ENCODE results near the gene COPS7A. TPM values are rescaled to one million over a fixed set of nuclear protein-coding genes. Genes with fewer than 3 reads are reported as not detected.
"Not testable (repeated sequence)": the region's sequence is repeated elsewhere in the genome, so short reads cannot be mapped to it uniquely, and the experiment has no call there.

The COPS7A gene
- total RNA-seq, 1 donor = 86.0 TPM

- H3K4me3 ChIP-seq (ENCODE audit: low read depth, low read length) = no peak overlapping the region
- no peak for TF ChIP-seq CTCF (IDR thresholded peaks at IDR 0.05; ENCODE audit: insufficient read depth, low read length)
- DNase-seq (ENCODE audit: low read depth) = no peak
Observed at GRCh38 chr12:6703631-6704030, 20.2 kb upstream of the COPS7A start.

GRCh38 chr12:6708351-6708750, 15.5 kb upstream of the COPS7A start:
- not testable (repeated sequence) for DNase-seq (ENCODE audit: low read depth); H3K4me3 ChIP-seq (ENCODE audit: low read depth, low read length)

- no peak for DNase-seq (ENCODE audit: low read depth)
- no peak overlapping the region for H3K4me3 ChIP-seq (ENCODE audit: low read depth, low read length)
- TF ChIP-seq CTCF (IDR thresholded peaks at IDR 0.05; ENCODE audit: insufficient read depth, low read length) = no peak
Observed at GRCh38 chr12:6708960-6709394, 14.9 kb upstream of the COPS7A start.

- not testable (repeated sequence) for H3K4me3 ChIP-seq (ENCODE audit: low read depth, low read length); DNase-seq (ENCODE audit: low read depth)
Observed at GRCh38 chr12:6716031-6716873, 7.6 kb upstream of the COPS7A start.

- no peak for DNase-seq (ENCODE audit: low read depth)
- no peak overlapping the region for H3K4me3 ChIP-seq (ENCODE audit: low read depth, low read length)
- no peak for TF ChIP-seq CTCF (IDR thresholded peaks at IDR 0.05; ENCODE audit: insufficient read depth, low read length)
Observed at GRCh38 chr12:6716874-6717437, 6.9 kb upstream of the COPS7A start.

GRCh38 chr12:6722863-6723262, 983 bp upstream of the COPS7A start:
- no peak for TF ChIP-seq CTCF (IDR thresholded peaks at IDR 0.05; ENCODE audit: insufficient read depth, low read length)
- no peak overlapping the region for H3K4me3 ChIP-seq (ENCODE audit: low read depth, low read length)
- no peak for DNase-seq (ENCODE audit: low read depth)

GRCh38 chr12:6724409-6724797, 557 bp downstream of the COPS7A start:
- TF ChIP-seq CTCF (IDR thresholded peaks at IDR 0.05; ENCODE audit: insufficient read depth, low read length) = no peak
- peak overlapping the region; percentile 73 for H3K4me3 ChIP-seq (ENCODE audit: low read depth, low read length)
- no peak for DNase-seq (ENCODE audit: low read depth)

GRCh38 chr12:6725350-6725749, 1.5 kb downstream of the COPS7A start:
- DNase-seq (ENCODE audit: low read depth) = no peak
- no peak overlapping the region for H3K4me3 ChIP-seq (ENCODE audit: low read depth, low read length)
- TF ChIP-seq CTCF (IDR thresholded peaks at IDR 0.05; ENCODE audit: insufficient read depth, low read length) = no peak

All from fibroblast of the aortic adventitia (primary cell).